Cardiac muscle cell (in vitro differentiated cells and primary cell): ENCODE data around the gene CCT7. TPM values are rescaled to one million over a fixed set of nuclear protein-coding genes. Genes with fewer than 3 reads are reported as not detected.

ENCODE experiments used
- DNase-seq, 2 donors: peaks; one replicate each; pipeline versions ENCODE4 v3.0.0 to v3.0.0-alpha.2; 2010 to 2017; ENCODE audit warnings: low read depth in 1 of 2, low spot score in 1 of 2
- H3K27ac ChIP-seq: fragments of 200-600 bp; sonication (generic); 2 replicates; pipeline ENCODE4 v1.5.1; 2016
- H3K27me3 ChIP-seq: fragments of 200-600 bp; sonication (generic); 2 replicates; pipeline ENCODE4 v1.6.0; 2016; ENCODE audit warnings: control low read depth
- H3K36me3 ChIP-seq: fragments of 200-600 bp; sonication (generic); 2 replicates; pipeline ENCODE4 v1.5.1; 2016; ENCODE audit warnings: control low read depth
- H3K4me1 ChIP-seq: fragments of 200-600 bp; sonication (generic); 2 replicates; pipeline ENCODE4 v1.8.1; 2017; ENCODE audit warnings: low read depth, mild to moderate bottlenecking, mixed run types
- H3K4me3 ChIP-seq: fragments of 200-600 bp; sonication (generic); 2 replicates; pipeline ENCODE4 v1.5.1; 2016; ENCODE audit warnings: mild to moderate bottlenecking
- H3K9me3 ChIP-seq: fragments of 200-600 bp; sonication (generic); 2 replicates; pipeline ENCODE4 v1.5.1; 2017; ENCODE audit warnings: low read depth, mild to moderate bottlenecking, control low read depth
- polyA plus RNA-seq: library from polyadenylated mRNA; unstranded; fragments of >200 nt; fragmentation: Nextera tagmentation; extraction: Ambion mirVana; gene quantifications from 2 replicates; pipeline ENCODE4 v1.2.1, GENCODE V29; 2016
- total RNA-seq: library from RNA; depleted of rRNA; stranded (reverse); fragments of >200 nt; gene quantifications from 2 replicates; pipeline ENCODE4 v1.2.3, GENCODE V29; 2016
- TF ChIP-seq, protein P1 (sequence below): IDR thresholded peaks from 2 replicates; pipeline ENCODE4 v1.5.1; 2012; ENCODE audit warnings: low read depth, mild to moderate bottlenecking, low read length

The CCT7 gene
- total and polyA plus RNA-seq, 2 experiments from 2014 or later, result 370 to 384 TPM

DNA sequence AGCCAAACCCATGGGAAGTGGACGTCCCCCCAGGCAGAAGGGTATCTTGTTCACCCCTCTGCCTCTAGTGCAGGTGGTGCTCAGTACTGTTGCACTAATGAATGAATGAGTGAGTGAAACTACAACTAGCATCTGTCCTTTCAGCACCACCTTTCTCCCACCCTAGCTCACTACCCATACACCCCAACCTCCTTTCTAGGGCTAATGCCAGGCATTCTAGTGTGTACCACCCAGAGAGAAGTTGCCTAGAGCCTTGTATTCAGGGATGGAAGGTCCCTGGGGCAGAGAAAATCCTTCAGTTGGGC is 22.5 kb downstream of the CCT7 start:
- Histone ChIP-seq H3K27ac (no peak overlapping the region), H3K36me3 (peaks cover 19% of the 10 kb centered on the region), H3K4me3 (no peak overlapping the region), H3K27me3 (no peaks in the 10 kb centered on the region), H3K4me1 (no peaks in the 10 kb centered on the region), H3K9me3 (no peaks in the 10 kb centered on the region)
- no peak for DNase-seq
- TF ChIP-seq, protein P1, sequence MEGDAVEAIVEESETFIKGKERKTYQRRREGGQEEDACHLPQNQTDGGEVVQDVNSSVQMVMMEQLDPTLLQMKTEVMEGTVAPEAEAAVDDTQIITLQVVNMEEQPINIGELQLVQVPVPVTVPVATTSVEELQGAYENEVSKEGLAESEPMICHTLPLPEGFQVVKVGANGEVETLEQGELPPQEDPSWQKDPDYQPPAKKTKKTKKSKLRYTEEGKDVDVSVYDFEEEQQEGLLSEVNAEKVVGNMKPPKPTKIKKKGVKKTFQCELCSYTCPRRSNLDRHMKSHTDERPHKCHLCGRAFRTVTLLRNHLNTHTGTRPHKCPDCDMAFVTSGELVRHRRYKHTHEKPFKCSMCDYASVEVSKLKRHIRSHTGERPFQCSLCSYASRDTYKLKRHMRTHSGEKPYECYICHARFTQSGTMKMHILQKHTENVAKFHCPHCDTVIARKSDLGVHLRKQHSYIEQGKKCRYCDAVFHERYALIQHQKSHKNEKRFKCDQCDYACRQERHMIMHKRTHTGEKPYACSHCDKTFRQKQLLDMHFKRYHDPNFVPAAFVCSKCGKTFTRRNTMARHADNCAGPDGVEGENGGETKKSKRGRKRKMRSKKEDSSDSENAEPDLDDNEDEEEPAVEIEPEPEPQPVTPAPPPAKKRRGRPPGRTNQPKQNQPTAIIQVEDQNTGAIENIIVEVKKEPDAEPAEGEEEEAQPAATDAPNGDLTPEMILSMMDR, result no peak

DNA sequence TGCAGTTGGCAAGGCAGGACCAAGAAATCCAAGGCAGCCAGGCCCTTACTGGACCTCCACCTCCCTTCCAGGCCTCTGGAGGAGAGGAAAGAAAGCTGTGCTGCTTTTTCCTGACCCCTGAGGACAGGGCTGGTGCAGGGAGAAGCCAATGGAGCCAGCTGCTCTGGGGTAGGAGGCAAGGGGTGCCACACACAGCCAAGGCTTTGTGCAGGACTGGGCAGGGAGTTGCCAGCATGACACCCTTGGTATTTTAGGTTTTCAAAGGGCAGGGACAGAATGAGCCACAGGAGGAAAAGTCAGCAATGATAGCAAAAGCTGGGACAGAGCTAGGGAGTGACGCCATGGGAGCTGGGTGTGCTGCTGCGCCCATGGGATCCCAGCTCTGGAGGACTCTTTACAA is 22.9 kb downstream of the CCT7 start:
- Histone ChIP-seq H3K4me1 (no peaks in the 10 kb centered on the region), H3K36me3 (peaks cover 19% of the 10 kb centered on the region), H3K4me3 (no peak overlapping the region), H3K27ac (no peak overlapping the region), H3K27me3 (no peaks in the 10 kb centered on the region), H3K9me3 (no peaks in the 10 kb centered on the region)
- TF ChIP-seq, protein P1, result no peak
- no peak for DNase-seq

DNA sequence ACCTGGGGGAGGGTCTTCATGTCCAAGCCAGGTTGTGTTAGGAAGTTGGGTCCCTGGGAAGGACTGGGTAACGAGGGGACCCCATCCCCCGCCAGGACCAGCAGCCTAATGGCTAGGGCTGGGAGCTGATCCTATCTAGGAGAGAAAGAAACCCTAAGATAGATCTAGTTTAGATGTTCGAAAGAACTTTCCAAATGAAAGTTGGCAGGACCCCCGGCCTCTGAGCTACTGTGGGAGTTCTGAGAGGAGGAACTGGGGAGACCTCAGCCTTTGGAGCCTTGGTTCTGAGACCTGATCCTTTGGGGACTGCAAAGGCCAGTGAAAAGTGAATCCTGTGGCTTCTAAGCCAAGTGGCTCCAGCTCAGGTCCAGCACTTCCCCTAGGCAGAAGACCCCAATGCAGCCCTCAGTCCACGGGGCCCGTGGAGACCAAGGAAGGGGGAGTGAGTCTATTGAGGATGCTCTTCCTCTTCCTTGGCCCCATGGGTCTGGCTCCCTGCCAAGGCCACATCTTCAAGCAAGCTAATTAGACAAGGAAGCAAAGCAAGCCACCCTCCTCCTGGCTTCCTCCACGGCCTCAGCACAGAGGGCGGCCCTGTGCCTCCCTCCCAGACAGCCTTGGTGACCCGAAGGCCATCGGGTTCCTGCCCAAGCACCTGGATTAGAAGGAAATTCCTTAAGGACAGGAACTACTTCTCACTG is 23.5 kb downstream of the CCT7 start:
- Histone ChIP-seq H3K27me3 (no peaks in the 10 kb centered on the region), H3K4me1 (no peaks in the 10 kb centered on the region), H3K27ac (no peak overlapping the region), H3K9me3 (no peaks in the 10 kb centered on the region), H3K4me3 (no peak overlapping the region), H3K36me3 (peaks cover 17% of the 10 kb centered on the region)
- TF ChIP-seq, protein P1, result no peak
- no peak for DNase-seq

DNA sequence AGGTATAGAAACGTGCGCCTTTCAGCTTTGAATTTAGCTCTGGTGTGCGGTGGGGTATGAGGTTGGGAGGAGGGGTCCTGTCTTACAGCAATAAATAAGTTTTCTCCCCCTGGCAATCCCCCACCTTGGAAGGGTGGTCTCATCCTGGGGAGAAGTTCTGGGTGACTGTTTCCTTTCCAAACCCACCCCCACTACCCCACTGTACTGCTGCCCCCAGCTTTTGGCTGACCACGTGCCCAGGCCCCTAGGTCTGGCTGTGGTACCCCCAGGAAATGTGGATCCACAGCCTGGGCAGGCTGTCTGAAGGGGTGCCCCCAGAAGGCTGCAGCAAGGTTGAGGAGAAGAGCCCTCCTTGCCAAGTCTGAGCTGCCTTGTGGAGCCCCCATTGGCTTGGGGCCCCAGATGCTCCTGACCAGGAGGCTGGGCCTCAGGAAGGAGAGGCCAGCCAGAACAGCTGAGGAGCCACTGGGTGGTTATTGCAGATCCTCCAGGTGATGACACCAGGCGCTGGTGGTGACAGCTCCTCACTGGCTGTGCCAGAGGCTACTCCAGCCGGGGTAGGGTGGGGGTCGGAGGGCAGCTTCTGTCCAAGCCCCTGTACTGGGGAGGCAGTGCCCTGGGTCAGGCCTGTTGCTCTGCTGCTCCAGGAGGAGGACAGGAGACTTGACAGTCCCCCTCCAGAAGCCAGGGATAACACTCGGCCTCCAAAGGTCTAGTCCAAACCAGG is 24.2 kb downstream of the CCT7 start:
- Histone ChIP-seq H3K9me3 (no peaks in the 10 kb centered on the region), H3K4me3 (no peak overlapping the region), H3K36me3 (peaks cover 9% of the 10 kb centered on the region), H3K4me1 (no peaks in the 10 kb centered on the region), H3K27me3 (no peaks in the 10 kb centered on the region), H3K27ac (no peak overlapping the region)
- TF ChIP-seq, protein P1, result no peak
- DNase-seq, result no peak

DNA sequence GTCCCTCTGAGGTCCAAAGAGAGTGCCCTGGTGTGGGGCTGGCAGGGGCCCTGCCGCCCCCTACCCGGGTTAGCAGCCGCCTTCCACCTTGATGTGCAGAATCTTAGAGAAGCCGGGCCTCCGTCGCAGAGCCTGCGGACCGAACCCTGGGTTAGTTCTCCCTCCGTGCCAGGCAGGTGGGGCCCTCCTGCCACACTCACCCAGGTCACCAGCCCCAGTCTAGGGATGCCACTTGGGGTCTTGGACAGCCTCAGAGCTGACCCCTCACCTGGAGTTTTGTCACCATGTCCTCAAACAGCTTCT is 24.8 kb downstream of the CCT7 start:
- no peaks in the 10 kb centered on the region for H3K27me3 ChIP-seq
- H3K27ac ChIP-seq, result no peak overlapping the region
- DNase-seq, result no peak
- peaks cover 4% of the 10 kb centered on the region for H3K36me3 ChIP-seq
- TF ChIP-seq, protein P1, result no peak
- no peaks in the 10 kb centered on the region for H3K9me3 ChIP-seq
- no peaks in the 10 kb centered on the region for H3K4me1 ChIP-seq
- no peak overlapping the region for H3K4me3 ChIP-seq
